NCI-H1694 (cell line): ENCODE measurements around the gene RASAL2.

Experiments used
- DNase-seq: peaks from one replicate; lab custom pipeline; 2025; lab: John Stamatoyannopoulos, UW

RASAL2 gene

DNA sequence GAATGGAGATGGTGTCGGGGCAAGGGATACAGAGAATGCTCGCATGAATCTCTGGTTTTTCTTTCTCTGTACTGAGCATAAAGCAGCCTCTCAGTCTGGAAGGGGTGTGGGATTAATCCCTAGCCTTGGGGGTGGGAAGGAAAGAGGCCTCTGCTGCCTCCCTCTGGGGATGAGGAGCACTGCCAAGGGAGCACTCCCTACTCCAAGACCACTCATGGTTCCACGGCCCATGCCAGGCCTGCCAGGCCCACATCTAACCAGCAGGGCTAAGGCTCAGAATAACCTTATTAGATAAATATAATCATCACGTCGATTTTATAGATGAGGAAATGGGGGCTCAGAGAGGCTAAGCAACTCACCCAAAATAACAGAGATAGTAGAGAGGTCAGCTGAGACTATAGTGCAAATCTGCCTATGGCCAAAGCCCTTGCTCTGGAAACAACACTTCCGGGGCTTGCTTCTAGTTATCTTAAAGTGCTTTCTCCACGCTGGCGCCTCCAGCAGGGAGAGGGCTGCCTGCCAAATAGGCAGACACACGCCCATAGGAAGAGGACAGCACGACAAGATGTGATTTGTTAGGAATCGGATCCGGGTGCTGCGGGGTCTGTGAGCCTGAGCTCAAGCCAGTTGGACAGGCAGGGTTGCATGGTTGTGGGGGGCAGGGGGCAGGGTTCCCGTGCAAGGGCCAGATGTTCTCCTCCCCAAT is 419.5 kb downstream of the RASAL2 start:
- DNase-seq: peak; percentile 21

DNA sequence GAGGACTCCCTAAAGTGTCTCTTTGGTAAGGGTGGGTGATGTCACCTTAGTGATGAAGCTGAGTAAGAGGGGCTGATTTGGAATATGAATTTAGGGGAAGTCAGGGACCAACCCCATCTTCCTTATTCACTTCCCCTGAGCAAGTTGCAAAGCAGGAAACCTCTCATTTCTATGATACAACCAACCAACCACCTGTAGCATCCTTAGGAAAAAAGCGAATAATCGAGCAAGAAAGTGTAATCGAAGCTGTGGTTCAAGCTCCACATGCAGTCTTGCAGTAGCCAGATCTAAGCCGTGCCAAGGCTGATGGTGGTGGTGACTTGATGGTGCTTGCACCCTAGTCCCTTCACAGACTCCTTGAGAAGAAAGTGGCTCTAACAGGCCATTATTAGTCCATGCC is 422.2 kb downstream of the RASAL2 start:
- no peak for DNase-seq

DNA sequence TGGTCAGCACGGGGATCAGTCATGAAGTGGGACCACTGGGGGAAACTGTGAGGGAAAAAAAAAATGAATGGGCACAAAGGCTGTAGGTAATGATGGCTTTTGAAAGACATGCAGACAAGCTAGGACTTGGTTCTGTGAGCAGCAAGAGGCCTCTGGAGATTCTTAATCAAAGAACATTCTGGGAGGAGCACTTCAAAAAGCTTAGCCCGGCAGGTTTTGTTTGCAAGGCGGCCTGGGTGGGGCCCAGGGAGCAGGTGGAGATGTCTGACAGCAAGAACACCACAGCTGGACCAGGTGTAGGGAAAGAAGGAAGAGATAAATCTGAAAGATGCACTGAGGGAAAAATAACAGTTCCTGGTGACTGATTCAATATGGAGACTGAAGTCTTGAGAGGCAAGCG is 425.0 kb downstream of the RASAL2 start:
- DNase-seq: no peak

DNA sequence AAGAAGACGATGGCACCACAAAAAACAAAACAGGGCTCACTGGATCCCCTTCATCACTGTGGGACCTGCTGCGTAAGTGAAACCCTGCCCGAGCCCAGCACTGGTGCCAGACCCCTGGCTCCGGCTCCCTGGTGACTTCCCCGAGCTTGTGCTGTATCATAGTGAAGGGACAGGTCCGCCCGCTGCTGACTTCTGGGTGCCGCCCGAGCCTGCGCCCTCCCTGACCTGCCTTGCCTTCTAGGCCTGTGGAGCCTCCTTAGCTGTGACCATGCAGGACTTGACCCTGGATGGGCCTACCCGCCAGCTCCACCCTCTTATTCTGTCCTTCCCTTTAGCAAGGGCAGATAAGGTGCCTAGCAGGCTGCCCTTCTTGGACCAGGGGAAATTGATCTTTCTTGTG is 426.9 kb downstream of the RASAL2 start:
- no peak for DNase-seq

DNA sequence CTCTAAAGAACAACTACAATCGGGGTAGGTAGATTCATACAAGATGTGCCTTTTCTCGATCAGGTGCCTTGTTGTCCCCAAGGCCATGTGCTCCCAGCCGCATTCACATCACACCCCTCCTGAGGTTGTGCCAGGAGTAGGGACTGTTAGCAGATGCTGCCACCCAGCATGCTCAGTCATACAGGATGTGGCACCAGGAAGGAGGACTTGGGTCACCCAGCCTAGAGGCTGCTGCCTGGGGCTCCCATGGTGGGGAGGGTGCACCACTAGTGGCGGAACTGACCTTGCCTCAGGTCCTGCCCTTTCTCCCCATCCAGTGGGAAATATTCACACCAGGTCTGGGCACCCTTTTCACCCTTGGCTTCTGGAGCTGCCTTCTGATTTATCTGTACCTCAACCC is 427.3 kb downstream of the RASAL2 start:
- no peak for DNase-seq

DNA sequence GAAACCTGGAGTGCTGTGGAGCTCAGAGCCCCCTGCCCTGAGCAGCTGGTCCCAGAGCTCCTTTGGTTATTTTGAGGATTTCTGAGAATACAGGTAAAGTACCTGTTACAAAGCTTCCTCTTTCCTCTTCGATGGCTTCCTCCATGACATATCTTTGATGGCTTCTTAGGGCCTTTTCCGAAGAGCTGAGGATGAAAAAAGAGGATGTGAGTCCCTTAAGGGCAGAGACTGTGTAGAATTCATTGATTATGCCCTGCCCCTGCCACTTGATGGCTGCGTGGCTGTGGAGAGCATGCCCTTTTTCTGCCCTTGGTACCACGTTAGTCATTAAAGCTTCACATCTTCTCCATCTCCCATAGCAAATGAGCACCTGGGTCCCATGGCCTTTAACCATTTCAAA is 433.2 kb downstream of the RASAL2 start:
- no peak for DNase-seq

DNA sequence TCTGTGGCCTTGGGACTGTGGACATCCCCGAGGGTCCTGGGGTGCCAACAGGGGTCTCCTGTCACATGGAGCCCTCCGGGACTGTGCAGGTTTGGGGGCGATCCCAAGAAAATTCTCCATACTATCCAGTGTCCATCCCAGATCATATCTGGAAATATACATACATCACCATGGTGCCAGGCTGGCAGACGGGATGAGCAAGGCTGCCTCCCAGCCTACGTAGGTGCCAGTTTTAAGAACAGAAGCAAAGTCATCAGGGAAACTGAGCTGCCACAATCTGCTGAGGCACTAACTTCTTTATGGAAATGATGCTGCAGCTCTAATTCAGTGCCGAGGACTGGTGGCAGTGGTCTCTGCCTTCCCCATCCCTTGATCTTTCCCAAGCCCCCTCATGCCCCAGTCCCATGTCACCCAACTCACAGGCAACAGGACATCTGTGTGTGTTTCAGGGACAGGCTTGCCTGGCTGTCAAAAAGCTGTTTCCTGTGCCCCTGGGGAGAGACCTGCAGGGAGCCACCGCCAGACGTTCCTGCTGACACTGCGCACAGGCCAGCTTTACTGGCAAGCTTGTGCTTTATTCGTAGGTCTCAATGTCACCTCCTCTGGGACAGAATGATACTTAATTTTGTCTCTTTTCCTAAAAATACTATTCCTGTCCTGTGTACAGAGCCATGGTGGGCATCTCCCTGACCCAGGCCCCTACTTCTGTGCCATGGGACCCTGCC is 434.5 kb downstream of the RASAL2 start:
- peak; percentile 54 for DNase-seq

DNA sequence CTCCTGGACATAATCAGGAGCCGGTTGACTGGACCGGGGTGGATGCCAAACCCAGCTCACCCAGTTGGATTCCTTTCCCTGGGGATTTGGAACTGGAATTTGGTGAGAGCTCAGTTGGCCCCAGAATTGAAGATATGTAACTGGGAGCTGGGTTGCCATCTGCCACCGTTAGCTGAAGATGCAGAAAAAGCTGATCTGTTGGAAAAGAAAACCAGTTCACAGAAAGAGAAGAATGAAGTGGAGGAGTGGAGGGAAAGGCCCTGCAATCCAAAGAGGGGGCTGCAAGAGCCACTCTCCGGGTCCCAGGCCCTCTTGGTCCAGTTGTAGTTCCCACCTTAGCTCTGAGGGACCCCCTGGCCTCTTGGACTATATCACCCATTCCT is 435.0 kb downstream of the RASAL2 start:
- no peak for DNase-seq

DNA sequence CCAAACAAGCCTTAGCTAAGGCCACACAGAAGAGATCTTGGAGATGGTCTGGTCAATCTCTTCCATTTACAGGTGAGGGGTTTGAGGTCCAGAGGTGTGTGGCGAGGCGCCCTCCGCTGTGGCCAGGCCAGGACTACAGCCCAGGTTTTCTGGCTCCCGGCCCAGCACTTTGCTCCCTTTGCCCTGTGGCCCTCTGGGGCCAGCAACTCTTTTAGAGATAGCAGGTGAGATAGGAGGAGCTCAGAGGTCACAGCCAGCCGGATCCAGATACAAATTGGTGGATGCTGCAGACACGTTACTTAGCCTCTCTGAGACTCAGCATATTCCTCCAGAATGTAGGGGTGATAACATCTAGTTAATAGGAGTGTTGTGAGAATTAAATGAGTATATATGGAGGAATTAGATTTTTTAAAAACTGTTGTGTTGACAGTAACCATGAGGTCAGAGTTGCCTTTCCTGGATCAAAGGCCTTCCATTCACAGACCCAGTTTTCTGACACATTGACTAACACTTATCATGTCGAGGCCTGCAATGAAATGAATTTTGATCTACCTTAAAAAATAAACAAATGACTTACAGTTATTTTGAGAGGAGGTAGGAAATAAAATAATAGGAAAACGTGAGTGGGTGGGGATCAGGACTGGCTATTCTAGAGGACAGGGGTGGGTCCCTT is 435.6 kb downstream of the RASAL2 start:
- no peak for DNase-seq

DNA sequence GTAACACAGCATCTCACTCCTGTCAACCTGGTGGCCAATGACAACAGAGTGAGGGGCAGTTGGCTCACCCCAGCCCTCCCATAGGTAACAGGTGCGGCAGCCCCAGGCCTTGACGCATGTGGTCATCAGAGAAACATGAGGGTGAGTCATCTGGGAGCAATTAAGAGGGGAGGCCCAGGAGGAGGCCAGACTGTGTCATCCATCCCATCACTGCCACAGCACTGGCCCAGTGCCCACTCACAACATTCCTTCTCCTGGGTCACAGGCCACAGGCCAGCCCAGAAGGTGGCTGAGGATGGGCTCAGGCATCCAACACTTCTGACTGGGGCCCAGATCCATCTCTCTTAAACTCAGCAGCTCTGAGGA is 436.1 kb downstream of the RASAL2 start:
- DNase-seq: no peak

DNA sequence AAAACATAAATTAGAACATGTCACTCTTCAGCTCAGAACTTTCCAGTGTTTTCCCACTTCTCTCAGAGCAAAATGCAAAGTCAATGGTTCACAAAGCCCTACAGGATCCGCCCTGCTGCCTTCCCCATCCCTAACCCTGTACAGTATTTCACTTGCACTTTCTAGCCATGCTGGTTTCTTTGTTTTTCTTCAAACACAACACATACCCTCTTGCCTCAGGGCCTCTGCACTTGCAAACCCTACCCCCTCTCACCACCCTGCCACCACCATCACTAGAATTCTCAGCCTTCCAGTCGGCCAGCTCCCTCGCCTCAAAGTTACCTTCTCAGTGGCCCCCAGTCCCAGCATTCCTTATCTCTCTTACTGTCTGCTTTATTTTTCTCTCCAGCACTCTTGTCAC is 436.6 kb downstream of the RASAL2 start:
- no peak for DNase-seq

DNA sequence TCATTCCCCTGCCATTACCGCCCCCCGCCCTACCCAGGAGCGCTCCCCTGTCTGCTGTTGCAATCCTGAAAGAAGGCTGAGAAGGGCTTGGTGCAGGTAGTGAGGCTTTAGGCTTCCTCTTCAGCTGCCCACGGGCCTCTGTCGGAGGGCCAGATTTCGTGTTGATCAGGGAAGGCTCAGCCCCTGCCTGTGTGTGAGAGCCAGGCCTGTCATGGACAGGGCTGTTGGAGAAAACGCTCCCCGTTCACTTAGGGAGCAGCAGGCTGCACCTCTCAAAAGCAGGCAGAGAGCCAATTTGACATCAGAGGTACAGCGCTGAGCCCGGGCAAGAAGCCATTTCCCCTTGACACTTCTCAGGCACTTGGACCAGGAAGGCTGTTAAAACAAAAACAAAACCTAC is 438.0 kb downstream of the RASAL2 start:
- no peak for DNase-seq

DNA sequence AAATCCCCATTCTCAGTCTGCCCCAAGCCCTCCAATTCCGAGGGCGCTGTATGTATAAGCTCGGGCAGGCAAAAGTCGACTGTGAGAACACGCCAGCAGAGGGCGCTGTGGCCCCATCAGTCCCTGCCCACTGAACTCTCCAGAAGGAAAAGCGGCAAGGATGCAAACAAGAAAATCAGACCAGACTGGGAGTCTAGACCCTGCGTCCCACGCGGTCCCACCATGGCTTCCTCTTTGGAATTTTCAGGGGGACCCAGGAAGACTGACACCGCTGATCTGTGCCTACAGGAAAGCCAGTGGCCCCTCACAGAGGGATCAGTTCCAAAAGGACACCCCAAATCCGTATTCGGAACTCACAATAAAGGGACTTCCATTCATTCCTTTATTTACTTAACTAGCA is 438.5 kb downstream of the RASAL2 start:
- peak; percentile 91 for DNase-seq

DNA sequence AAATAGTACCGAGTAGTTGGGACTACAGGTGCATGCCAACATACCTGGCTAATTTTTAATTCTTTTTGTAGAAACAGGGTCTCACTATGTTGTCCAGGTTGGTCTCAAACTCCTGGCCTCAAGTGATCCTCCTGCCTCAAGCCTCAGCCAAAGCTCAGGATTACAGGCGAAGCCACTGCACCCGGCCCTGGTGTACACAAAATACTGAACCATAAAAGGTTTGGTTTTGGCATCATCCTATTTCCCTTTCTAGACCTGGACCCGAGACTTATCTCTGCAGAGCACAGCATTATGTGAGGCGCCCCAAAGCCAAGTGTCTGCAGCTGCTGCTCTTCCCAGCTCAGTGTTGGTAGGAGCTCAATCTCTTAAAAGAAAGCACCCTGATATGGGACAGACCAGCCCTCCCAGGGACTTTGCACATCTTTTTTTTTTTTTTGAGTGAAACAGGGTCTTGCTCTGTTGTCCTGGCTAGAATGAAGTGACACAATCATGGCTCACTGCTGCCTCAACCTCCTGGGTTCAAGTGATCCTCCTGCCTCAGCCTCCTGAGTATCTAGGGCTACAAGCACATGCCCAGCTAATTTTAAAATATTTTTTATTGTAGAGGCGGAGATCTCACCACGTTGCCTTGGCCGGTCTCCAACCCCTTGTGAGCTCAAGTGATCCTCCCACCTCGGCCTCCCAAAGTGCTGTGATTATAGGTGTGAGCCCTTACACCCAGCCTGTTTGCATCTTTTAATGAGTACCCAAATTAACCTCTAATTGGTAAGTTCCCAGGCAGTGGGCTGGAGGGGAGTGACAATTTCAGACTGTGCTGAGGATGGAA is 439.4 kb downstream of the RASAL2 start:
- no peak for DNase-seq
